Thymus (tissue), 11 donors: ENCODE data around the gene CNTNAP5. TPM values are rescaled to one million over a fixed set of nuclear protein-coding genes. Genes with fewer than 3 reads are reported as not detected.

Experiments used
- DNase-seq, 9 donors: peaks; one replicate each; pipeline ENCODE4 v3.0.0-alpha.2; 2013; ENCODE audit warnings: low spot score in 9 of 9, low read depth in 6 of 9, missing footprints in 1 of 9
- H3K27ac ChIP-seq, 2 donors: one replicate each; pipeline ENCODE4 v1.5.1; 2013; ENCODE audit warnings: control low read depth in 1 of 2, low read depth in 1 of 2, low read length in 1 of 2, mild to moderate bottlenecking in 1 of 2, moderate library complexity in 1 of 2
- H3K27me3 ChIP-seq, 2 donors: one replicate each; pipeline ENCODE4 v1.5.1; 2013; ENCODE audit warnings: low read length in 1 of 2; ENCODE audit not compliant: control insufficient read depth in 2 of 2, insufficient read depth in 1 of 2
- H3K36me3 ChIP-seq, 2 donors: one replicate each; pipeline ENCODE4 v1.5.1; 2013; ENCODE audit warnings: low read length in 1 of 2, mild to moderate bottlenecking in 1 of 2, moderate library complexity in 1 of 2; ENCODE audit not compliant: control insufficient read depth in 2 of 2, insufficient read depth in 2 of 2
- H3K4me1 ChIP-seq, 2 donors: one replicate each; pipeline ENCODE4 v1.5.1; 2013; ENCODE audit warnings: low read length in 2 of 2; ENCODE audit not compliant: control insufficient read depth in 2 of 2, insufficient read depth in 2 of 2
- H3K4me3 ChIP-seq, 2 donors: one replicate each; pipeline ENCODE4 v1.5.1; 2013; ENCODE audit warnings: low read length in 2 of 2, control low read depth in 1 of 2, mild to moderate bottlenecking in 1 of 2
- H3K9me3 ChIP-seq, 2 donors: one replicate each; pipeline ENCODE4 v1.5.1; 2013; ENCODE audit warnings: low read length in 1 of 2, mild to moderate bottlenecking in 1 of 2; ENCODE audit not compliant: control insufficient read depth in 2 of 2, insufficient read depth in 1 of 2
- WGBS: extraction: QIAGEN DNeasy Blood & Tissue Kit; methylation state at CpG from one replicate; pipeline ENCODE4 v1.1.7; 2013; 5-methylcytosine and 5-hydroxymethylcytosine counted together
- polyA plus RNA-seq: library from polyadenylated mRNA; stranded (reverse); fragments of 200-250 nt; gene quantifications from one replicate; pipeline ENCODE4 v1.2.3, GENCODE V29; 2013
- total RNA-seq: library from RNA; stranded (reverse); fragments of 120-200 nt; gene quantifications from one replicate; pipeline ENCODE4 v1.2.4, GENCODE V29; 2013
- donor health status: healthy.

The CNTNAP5 gene
- total and polyA plus RNA-seq, 2 donors, result 0.02 to 0.14 TPM

- Histone ChIP-seq H3K4me1 (no peaks in the 10 kb centered on the region), H3K27me3 (no peaks in the 10 kb centered on the region), H3K27ac (no peak overlapping the region), H3K4me3 (no peak overlapping the region), H3K9me3 (no peaks in the 10 kb centered on the region), H3K36me3 (no peaks in the 10 kb centered on the region)
- WGBS, result 98% methylated on average over 2 of the region's 2 CpGs
- no peak for DNase-seq
These were observed 513.5 kb downstream of the CNTNAP5 start for GRCh38 chr2:124538549-124538948.

GRCh38 chr2:124540805-124541204 is 515.7 kb downstream of the CNTNAP5 start:
- H3K4me3 ChIP-seq, result no peak overlapping the region
- H3K36me3 ChIP-seq, result no peaks in the 10 kb centered on the region
- WGBS, result 91% methylated on average over 3 of the region's 3 CpGs

GRCh38 chr2:124542932-124543640 is 518.0 kb downstream of the CNTNAP5 start:
- Histone ChIP-seq H3K4me1 (no peaks in the 10 kb centered on the region), H3K27ac (no peak overlapping the region), H3K4me3 (no peak overlapping the region), H3K27me3 (no peaks in the 10 kb centered on the region), H3K36me3 (no peaks in the 10 kb centered on the region), H3K9me3 (no peaks in the 10 kb centered on the region)
- DNase-seq, result no peak
- 84% methylated on average over 10 of the region's 10 CpGs for WGBS

More at GRCh38 chr2:124540805-124541204, 515.7 kb downstream of the CNTNAP5 start:
- no peaks in the 10 kb centered on the region for H3K4me1 ChIP-seq
- DNase-seq, result no peak
- no peaks in the 10 kb centered on the region for H3K9me3 ChIP-seq
- H3K27ac ChIP-seq, result no peak overlapping the region
- no peaks in the 10 kb centered on the region for H3K27me3 ChIP-seq

- no peak for DNase-seq
- Histone ChIP-seq H3K27me3 (no peaks in the 10 kb centered on the region), H3K9me3 (no peaks in the 10 kb centered on the region), H3K36me3 (no peaks in the 10 kb centered on the region), H3K4me1 (no peaks in the 10 kb centered on the region), H3K27ac (no peak overlapping the region), H3K4me3 (no peak overlapping the region)
- WGBS, result 53% methylated on average over 3 of the region's 3 CpGs
These were observed 522.6 kb downstream of the CNTNAP5 start for GRCh38 chr2:124547700-124548099.

- WGBS, result 87% methylated on average over 6 of the region's 6 CpGs
- Histone ChIP-seq H3K9me3 (no peaks in the 10 kb centered on the region), H3K4me1 (no peaks in the 10 kb centered on the region), H3K4me3 (no peak overlapping the region), H3K27me3 (no peaks in the 10 kb centered on the region), H3K36me3 (no peaks in the 10 kb centered on the region), H3K27ac (no peak overlapping the region)
- no peak for DNase-seq
These were observed 533.3 kb downstream of the CNTNAP5 start for GRCh38 chr2:124558277-124558905.

GRCh38 chr2:124559236-124559635 is 534.1 kb downstream of the CNTNAP5 start:
- DNase-seq, result no peak
- 65% methylated on average over 2 of the region's 2 CpGs for WGBS
- Histone ChIP-seq H3K36me3 (no peaks in the 10 kb centered on the region), H3K27ac (no peak overlapping the region), H3K4me3 (no peak overlapping the region), H3K4me1 (no peaks in the 10 kb centered on the region), H3K27me3 (no peaks in the 10 kb centered on the region), H3K9me3 (no peaks in the 10 kb centered on the region)

GRCh38 chr2:124560592-124561112 is 535.6 kb downstream of the CNTNAP5 start:
- H3K27ac ChIP-seq, result no peak overlapping the region
- no peaks in the 10 kb centered on the region for H3K4me1 ChIP-seq
- no peaks in the 10 kb centered on the region for H3K36me3 ChIP-seq
- no peak overlapping the region for H3K4me3 ChIP-seq
- no peaks in the 10 kb centered on the region for H3K9me3 ChIP-seq
- WGBS, result 70% methylated on average over 4 of the region's 4 CpGs
- no peaks in the 10 kb centered on the region for H3K27me3 ChIP-seq
- no peak for DNase-seq

GRCh38 chr2:124561486-124561885 is 536.4 kb downstream of the CNTNAP5 start:
- 96% methylated on average over 2 of the region's 2 CpGs for WGBS
- H3K9me3 ChIP-seq, result no peaks in the 10 kb centered on the region
- no peak for DNase-seq
- H3K4me1 ChIP-seq, result no peaks in the 10 kb centered on the region
- H3K36me3 ChIP-seq, result no peaks in the 10 kb centered on the region
- no peak overlapping the region for H3K4me3 ChIP-seq
- H3K27me3 ChIP-seq, result no peaks in the 10 kb centered on the region
- no peak overlapping the region for H3K27ac ChIP-seq

- no peaks in the 10 kb centered on the region for H3K27me3 ChIP-seq
- H3K4me1 ChIP-seq, result no peaks in the 10 kb centered on the region
- no peak overlapping the region for H3K27ac ChIP-seq
- no peak for DNase-seq
- no peak overlapping the region for H3K4me3 ChIP-seq
- no peaks in the 10 kb centered on the region for H3K9me3 ChIP-seq
- H3K36me3 ChIP-seq, result no peaks in the 10 kb centered on the region
These were observed 538.3 kb downstream of the CNTNAP5 start for GRCh38 chr2:124563426-124563825.
